Renal pelvis (tissue), 4 donors: Measurements from ENCODE around the gene TMX4. TPM values are rescaled to one million over a fixed set of nuclear protein-coding genes. Genes with fewer than 3 reads are reported as not detected.
A peak's percentile ranks its signal among the peaks of the same experiment; 100 is the strongest.
"Not testable (repeated sequence)": the region's sequence is repeated elsewhere in the genome, so short reads cannot be mapped to it uniquely, and the experiment has no call there.

Experiments used
- DNase-seq: peaks from one replicate; pipeline ENCODE4 v3.0.0-alpha.2; 2013
- polyA plus RNA-seq, 3 donors: library from polyadenylated mRNA; unstranded; fragments of 120-200 nt; gene quantifications; one replicate each; pipeline ENCODE4 v1.2.1, GENCODE V29; 2013; ENCODE audit not compliant: insufficient read length in 3 of 3

The TMX4 gene
- polyA plus RNA-seq, 3 donors, result 51.2 to 64.3 (median 60.3) TPM

DNA sequence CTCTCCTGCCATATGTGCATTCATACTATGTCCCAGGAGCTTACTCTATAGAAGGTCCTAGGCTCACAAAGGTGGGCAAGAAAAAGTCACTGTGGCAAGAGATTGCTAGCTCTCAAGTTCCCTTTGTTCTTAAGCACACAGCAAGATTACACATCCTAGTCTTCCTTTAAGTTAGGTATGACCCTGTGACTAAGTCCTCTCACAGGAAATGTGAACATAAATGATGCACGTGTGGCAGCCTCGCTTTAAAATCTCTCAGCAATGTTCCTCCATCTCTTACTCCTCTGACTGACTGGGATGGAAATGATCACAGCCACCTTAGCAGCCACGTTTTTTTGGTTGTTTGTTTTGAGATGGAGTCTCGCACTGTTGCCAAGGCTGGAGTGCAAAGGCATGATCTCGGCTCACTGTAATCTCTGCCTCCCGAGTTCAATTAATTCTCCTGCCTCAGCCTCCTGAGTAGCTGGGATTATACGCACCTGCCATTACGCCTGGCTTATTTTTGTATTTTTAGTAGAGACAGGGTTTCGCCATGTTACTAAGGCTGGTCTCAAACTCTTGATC, 43.6 kb downstream of the TMX4 start:
- DNase-seq, result no peak

- DNase-seq, result no peak
These were observed 44.7 kb downstream of the TMX4 start for GRCh38 chr20:7974785-7975435.

DNA sequence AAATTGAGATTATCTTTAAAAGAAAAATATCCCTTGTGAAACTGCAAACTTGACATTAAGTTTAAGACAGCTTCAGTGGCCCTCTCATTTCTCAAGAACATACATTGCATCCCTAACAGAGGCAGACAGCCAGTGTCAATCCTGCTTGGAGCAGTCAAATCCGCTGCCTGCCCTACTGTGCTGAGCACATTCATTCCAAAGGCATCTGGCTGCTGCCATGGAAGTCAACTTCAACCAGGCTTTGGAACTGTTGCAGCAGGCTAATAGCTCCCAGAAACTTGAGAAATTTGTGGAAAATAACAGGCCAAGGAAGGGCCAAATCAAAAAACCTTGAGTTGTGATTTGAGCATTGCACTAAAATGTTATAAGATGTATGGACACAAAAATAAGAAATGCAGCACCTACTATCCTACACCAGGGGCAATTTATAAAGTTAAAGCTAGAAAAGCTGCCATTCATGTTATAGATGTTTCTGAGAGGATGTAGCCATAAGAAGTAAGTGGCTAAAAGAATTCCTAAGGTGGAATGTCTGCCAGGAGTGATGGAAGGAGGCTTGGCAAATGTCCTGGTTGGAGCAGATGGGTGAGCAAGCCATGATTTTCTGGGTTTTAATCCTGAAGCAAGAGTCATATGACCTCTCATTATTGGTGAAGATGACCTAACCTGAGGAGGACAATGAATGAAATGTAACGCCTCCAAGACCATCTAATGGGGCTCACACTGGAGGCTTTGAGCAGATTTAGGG, 47.9 kb downstream of the TMX4 start:
- no peak for DNase-seq

DNA sequence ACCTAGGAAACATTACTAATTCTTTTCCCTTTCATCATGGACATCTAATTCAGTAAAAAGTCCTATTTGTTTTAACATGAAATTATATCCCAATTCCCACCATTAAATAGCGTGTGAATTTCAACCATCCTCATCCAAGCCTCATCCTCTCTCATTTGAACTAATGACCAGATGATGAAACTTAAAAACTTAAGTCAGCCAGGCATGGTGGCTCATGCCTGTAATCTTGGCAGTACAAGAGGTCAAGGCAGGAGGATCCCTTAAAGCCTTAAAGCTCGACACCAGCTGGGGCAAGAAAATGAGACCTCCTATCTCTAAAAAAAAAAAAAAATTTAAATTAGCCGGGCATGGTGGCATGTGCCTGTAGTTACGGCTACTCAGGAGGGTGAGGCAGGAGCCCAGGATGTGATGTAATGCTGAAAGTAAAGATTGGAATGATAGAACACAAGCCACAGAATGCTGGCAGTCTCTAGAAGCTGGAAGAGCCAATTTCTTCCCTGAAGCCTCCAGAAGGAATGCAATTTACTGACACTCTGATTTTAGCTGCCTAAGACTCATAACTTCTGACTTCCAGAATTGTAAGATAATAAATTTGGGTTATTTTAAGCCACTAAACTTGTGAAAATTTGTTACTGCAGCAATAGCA, 52.2 kb downstream of the TMX4 start:
- no peak for DNase-seq

DNA sequence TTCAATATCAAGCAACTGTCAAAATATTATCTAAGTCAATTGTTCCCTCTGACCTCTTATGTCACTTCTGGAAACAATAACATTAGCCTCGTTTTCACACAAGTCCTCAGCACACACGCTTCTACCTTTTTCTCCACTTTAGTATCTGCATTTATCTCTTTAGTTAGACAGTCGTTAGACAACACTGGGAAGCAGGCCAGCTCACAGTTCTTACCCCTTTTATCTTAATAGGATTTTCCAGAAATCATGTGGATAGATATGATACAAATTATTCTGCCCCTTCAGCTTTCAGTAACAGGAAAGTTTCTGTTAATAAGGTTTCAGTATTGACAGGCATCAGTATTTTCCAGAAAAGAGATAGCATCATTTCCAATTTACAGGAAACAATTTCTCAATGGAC, 53.4 kb downstream of the TMX4 start:
- no peak for DNase-seq

DNA sequence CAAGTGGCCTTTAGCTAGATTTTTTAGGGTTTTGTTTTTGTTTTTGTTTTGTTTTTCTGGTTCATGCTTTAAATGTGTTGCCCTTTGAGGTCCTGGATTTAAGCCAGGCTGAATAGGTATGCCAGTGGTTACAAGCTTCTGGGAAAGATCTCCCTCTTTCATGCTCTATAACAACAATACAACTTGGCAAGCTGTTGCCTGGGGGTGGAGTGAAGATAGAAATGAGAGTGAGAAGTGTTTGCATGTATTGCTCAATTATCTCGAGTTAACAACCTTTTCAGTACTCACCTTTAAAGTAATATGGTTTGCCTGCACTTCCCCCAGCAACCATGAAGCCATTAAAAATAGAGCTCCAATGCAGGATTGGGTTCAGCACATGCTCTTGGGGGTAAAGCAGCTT, 60.1 kb downstream of the TMX4 start:
- no peak for DNase-seq

DNA sequence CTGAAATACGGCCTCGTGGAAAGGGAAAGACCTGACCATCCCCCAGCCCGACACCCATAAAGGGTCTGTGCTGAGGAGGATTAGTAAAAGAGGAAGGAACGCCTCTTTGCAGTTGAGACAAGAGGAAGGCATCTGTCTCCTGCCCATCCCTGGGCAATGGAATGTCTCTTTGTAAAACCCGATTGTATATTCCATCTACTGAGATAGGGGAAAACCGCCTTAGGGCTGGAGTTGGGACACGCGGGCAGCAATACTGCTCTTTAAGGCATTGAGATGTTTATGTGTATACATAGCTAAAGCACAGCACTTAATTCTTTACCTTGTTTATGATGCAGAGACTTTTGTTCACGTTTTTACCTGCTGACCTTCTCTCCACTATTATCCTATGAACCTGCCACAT, 63.0 kb downstream of the TMX4 start:
- not testable (repeated sequence) for DNase-seq

GRCh38 chr20:7950387-7950786, 69.2 kb downstream of the TMX4 start:
- no peak for DNase-seq

GRCh38 chr20:7943891-7944290, 75.7 kb downstream of the TMX4 start:
- no peak for DNase-seq

DNA sequence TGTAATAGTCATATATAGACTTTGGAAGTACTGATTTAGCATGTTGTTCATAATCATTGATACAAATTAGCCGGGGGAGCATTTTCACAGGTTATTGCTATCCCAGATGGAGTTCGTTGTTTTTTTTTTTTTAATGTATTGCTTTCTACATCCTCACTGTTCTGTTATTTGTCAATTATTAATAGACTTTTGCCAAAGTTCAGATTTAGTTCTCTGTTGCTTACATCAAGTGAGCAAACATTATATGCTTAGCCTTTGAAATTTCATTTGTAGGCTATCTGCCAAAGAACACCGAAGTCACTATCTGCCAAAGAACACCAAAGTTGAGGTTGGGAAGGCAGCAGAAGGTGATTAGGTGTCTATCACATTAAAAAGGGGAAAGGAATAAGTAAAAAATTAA, 79.2 kb downstream of the TMX4 start, which contains the start of gene HAO1:
TSS of gene HAO1 (minus strand) at position 118 of the 400 bp plus-strand sequence. CDS start at position 82, 36 bp downstream.
- no peak for DNase-seq

DNA sequence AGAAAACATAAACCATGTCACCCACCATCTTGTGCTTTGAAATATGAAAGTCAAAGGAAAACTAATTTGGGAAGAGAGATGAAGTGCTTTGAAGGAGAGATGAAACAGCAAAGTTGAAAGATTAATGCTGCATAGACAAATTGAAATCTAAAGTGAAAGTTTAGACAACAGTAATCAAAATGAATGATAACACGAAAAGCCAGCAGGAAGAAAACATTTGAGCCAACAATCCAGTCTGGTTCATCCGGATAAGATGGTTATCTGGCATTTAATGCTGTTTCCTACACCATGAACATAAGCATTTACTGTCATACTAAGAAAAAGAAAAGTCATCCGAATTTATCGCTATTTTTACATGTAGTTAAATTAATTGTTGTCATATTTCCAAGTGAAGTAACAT, 79.9 kb downstream of the TMX4 start:
- peak; percentile 43 for DNase-seq

- no peak for DNase-seq
These were observed 81.5 kb downstream of the TMX4 start for GRCh38 chr20:7938058-7938457.

DNA sequence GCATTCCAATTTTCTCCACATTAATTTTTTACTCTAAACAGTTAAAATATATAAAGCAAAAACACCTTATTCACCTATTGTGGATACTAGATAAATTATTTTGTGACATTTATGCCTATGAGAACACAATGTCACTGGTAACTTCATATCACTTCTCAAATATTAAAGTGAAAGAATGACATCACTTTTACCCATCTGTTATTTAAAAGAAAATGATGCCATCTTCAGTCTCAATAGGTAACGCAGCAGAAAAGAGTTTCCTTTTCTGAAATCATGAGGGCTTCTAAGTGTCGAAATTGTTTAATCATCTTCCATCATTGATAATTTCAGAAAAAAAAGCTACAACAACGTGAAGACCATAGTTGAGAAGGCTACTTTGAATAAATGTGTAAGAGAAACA, 82.2 kb downstream of the TMX4 start:
- no peak for DNase-seq

- no peak for DNase-seq
These were observed 84.5 kb downstream of the TMX4 start for GRCh38 chr20:7935027-7935551.

- no peak for DNase-seq
These were observed 86.2 kb downstream of the TMX4 start for GRCh38 chr20:7933346-7933745.

DNA sequence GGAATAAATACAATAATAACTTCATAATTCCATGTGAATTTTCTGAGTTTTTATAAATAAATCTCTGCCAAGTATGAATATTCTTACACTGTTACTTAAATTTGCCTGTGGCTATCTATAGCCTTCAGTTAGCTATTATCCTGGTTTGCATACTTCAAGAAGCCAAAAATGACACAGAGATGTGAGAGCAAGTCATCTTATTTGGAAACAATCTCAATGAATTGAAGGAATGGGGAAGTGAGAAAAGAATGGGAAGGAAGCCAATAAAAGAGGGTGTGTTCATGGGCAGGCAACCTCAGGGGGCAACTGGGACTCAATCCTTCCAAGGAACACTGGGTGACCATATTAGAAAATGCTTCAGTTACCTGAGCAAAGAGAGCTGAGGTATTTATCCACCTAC, 89.2 kb downstream of the TMX4 start:
- DNase-seq, result no peak

Other genes with a start within 250 kb of the TMX4 start
- gene HAO1, start 79.3 kb downstream of the TMX4 start, polyA plus RNA-seq, result under 1 TPM in 1 of 3 donors, not detected in 2; 0.09 TPM
- gene PLCB1, start 112.5 kb upstream of the TMX4 start, polyA plus RNA-seq, result 10 to 100 TPM; 35.7 to 37.7 (median 36.9) TPM